GM18508 (cell line): Measurements from ENCODE around the gene TXLNA.

Experiments used
- ATAC-seq: cut with Tn5 transposase; IDR thresholded peaks from one replicate; pipeline ENCODE4 v1.9.1; 2021; ENCODE audit warnings: moderate number of reproducible peaks; ENCODE audit not compliant: insufficient read depth, unreplicated experiment

The TXLNA gene

GRCh38 chr1:32240140-32240951 lies 60.9 kb downstream of the TXLNA start:
- no peak for ATAC-seq

- no peak for ATAC-seq
Observed at GRCh38 chr1:32241001-32241763, 61.7 kb downstream of the TXLNA start.

GRCh38 chr1:32242341-32242851 lies 62.9 kb downstream of the TXLNA start:
- ATAC-seq, result no peak

DNA sequence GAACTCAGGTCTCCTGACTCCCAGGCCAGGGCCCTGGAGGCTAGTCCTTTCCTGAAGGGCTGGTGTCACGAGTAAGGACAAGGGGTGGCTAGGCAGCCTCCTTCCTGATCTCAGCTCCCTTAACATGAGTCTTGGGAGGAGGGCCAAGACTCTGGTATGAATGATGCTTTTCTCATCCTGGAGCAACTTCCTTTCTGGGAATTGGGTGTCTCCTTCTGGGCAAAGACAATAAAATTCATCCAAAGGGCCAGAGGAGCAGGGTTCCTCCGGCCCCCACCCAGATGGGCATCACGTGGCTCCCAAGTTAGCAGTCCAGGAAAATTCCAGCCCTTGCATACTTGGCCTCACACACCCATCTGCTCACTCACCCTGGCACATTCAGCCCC lies 67.4 kb downstream of the TXLNA start, which contains the start of gene FAM167B:
Gene FAM167B (plus strand): TSS at position 335 of the 386 bp plus-strand sequence. CDS start 200 bp downstream, outside the sequence.
- ATAC-seq, result no peak

- ATAC-seq, result no peak
Observed at GRCh38 chr1:32247452-32247851, 68.0 kb downstream of the TXLNA start.
